ENCODE results near the gene LRRC37B.
"Not testable (repeated sequence)": the region's sequence is repeated elsewhere in the genome, so short reads cannot be mapped to it uniquely, and the experiment has no call there.

The LRRC37B gene

DNA sequence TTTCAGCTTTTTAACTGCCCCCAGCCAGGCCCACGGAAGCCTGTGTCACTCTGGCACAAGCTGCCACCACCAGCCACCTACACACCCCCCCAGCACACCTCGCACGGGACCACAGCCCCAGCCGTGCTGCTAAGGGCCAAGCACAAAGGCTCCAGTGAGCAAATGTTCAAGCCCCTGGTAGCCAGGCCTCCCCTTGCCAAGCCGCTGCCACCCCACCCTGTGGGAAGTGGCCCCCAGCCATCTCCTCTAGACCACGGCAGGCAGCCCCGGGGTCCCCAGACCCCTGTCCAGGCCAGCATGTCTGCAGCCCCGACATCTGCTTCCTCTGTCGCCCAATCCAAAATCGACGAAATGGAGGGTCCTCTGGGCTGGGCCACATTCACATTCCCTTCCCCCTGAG, 35.1 kb downstream of the LRRC37B start:
- DNase-seq: not testable (repeated sequence)

DNA sequence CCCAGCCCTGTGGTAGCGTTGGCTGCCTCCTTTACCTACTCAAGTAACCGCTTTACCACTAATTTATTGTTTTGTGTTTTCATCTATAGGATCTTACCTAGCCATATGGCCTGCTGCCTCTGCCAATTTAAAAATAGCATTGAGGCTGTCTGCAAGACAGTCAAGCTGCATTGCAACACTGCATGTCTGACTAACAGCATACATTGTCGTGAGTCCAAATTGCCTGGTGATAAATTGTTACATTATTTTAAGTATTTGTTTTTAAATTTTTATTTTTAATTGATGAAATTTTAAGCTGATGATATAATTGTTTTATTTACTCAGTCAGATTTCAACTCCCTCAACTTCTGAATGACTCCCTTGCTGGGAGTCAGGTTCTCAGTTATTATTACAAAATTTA, 38.4 kb downstream of the LRRC37B start:
- DNase-seq: not testable (repeated sequence)

DNA sequence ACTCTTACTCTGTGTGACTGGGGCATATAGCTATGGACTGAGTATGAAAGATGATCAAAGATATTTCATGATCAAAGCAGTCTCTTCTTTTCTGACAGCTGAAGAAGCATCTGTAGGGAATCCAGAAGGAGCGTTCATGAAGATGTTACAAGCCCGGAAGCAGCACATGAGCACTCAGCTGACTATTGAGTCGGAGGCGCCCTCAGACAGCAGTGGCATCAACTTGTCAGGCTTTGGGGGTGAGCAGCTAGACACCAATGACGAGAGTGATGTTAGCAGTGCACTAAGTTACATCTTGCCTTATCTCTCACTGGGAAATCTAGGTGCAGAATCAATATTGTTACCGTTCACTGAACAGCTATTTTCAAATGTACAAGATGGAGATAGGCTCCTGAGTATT, 40.5 kb downstream of the LRRC37B start:
- not testable (repeated sequence) for DNase-seq

DNA sequence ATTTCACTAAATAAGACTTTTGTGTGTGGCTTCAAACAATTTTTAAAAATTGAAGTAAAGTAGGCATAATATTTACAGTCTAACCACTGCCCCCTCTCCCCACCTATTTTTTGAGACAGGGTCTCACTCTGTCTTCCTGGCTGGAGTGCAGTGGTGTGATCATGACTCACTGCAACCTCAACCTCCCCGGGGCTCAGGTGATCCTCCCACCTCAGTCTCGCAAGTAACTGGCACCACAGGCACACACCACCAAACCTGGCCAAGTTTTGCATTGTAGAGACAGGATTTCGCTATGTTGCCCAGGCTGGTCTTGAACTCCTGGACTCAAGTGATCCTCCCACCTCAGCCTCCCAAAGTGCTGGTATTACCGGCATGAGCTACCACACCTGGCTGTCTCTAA, 47.8 kb downstream of the LRRC37B start:
- DNase-seq: not testable (repeated sequence)

DNA sequence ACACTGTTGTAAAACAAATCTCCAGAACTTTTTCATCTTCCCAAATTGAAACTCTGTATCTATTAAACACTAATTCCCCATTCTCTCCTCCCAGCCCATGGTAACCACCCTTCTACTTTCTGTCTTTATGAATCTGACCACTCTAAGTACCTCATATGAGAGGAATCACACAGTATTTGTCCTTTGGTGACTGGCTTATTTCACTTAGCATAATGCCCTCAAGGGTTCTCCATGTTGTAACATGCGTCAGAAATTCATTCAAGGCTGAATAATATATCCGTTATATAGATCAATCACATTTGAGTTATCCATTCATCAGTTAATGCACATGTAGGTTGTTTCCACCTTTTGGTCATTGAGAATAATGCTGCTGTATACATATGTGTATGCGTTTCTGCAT, 48.2 kb downstream of the LRRC37B start:
- not testable (repeated sequence) for DNase-seq

DNA sequence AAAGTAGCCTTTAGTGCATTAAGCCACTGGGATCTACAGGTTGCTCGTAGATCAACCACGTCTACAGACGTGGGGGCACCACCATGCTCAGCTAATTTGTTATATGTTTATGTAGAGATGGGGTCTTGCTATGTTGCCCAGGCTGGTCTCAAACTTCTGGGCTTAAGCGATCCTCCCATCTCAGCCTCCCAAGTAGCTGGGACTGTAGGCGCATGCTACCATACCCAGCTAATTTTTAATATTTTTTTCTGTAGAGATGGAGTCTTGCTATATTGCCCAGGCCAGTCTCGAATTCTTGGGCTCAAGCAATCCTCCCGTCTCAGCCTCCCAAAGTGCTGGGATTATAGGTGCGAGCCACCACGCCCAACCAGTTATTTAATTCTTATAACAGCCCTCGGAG, 49.3 kb downstream of the LRRC37B start:
- not testable (repeated sequence) for DNase-seq

DNA sequence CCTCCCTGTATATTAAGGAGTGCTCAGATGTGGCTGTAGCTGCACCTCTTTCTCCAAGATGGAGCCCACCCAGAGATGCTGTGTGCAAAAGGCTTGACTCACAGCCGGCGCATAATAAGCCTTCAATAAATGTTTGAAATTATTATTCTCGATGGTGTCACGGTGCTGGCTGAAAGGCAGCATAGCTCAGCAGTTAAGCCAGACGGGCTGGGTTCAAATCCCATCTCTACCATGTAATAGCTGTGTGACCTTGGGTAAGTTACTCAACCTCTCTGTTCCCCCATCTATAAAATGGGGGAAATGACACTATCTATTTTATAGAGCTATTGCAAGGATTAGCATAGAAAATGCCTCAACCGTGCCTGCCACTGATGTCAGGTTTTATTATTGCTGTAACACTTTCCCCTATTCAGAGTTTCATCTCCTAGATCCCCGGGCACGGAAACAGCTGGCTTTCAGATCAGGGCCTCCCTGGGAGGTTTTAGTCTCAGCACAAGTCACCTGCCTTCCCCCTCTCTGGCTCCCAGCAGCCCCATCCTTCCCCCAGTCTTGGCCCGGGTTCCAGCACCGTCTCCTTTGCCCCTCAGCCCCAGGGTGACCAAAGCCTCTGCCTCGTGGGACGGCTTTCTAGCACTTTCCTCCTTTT, 50.4 kb downstream of the LRRC37B start:
- not testable (repeated sequence) for DNase-seq

DNA sequence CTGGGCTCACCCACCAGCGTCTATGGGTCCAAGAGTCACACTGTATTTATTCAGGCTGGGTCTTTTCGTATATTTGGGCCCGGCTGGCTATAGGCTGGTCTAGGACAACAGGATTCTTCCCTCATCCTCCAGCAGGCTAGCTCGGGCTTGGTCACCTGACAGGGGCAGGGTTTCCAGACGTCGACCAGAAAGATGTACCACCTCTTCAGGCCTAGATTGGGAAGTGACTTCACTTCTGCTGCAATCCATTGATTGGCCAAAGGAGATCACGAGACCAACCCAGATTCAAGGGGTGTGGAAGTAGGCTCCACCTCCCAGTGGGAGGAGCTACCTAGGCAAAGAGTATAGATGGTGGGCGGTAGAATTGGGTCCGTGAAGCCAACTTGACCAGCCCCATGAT, 53.5 kb downstream of the LRRC37B start:
- DNase-seq: not testable (repeated sequence)

DNA sequence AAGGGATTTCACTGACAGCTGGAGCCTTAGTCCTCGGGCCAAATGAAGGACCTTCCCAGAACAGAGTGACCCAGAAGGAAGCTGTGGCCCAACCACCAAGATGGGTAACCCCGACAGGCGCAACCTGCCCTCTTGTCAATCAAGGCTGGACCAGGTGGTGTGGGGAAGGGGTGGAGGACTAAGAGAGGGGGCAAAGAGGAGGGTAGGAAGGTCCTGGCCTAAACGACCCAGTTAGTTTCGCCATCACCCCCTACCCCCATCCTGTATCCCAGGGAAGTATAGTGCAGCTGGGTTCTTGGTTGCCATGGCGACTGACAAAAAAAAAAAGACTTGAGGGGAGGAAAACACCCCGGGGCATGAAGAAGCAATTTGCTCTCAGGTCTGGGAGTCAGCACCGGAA, 54.7 kb downstream of the LRRC37B start:
- DNase-seq: not testable (repeated sequence)

DNA sequence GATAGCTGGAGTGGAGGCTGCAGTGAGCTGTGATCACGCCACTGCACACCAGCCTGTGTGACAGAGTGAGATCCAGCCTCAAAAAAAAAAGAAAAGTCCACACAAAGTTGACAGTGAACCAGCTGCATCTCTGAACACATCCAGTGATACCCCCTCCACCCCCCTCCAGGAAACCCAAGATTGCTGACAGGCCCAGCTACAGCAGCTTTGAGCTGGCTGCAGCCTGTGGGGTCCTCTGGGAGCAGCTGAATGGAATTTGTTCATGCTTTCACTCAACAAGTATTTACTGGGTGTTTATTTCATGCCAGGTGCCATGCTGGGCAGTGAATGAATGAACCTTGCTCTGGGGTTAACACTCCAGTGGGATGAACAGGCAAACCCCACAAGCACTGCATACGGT, 56.9 kb downstream of the LRRC37B start:
- DNase-seq: not testable (repeated sequence)

DNA sequence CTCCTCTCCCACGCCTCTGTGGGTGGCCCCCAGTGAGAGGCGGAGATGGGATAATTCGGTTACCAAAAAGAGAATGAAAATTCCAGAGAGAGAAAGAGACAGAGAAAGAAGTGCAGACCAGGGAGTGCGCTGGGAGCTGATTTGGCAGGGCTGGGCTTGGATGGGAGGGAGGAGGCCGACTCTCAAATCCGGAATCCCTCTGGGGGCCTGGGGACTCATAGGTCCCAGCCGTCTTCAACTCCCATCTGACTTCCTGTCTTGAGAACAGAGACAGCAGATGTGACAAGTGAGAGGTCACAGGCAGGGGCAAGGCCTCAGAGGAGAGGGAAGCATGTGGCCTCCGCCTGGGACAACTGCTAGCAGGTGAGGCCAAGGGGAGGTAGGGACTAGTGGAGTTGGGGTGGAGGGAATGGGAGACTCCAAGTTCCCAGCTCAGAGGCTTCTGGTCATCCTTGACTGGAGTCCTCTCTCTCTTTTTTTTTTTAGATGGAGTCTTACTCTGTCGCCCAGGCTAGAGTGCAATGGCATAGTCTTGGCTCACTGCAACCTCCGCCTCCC, 59.0 kb downstream of the LRRC37B start:
- DNase-seq: not testable (repeated sequence)

DNA sequence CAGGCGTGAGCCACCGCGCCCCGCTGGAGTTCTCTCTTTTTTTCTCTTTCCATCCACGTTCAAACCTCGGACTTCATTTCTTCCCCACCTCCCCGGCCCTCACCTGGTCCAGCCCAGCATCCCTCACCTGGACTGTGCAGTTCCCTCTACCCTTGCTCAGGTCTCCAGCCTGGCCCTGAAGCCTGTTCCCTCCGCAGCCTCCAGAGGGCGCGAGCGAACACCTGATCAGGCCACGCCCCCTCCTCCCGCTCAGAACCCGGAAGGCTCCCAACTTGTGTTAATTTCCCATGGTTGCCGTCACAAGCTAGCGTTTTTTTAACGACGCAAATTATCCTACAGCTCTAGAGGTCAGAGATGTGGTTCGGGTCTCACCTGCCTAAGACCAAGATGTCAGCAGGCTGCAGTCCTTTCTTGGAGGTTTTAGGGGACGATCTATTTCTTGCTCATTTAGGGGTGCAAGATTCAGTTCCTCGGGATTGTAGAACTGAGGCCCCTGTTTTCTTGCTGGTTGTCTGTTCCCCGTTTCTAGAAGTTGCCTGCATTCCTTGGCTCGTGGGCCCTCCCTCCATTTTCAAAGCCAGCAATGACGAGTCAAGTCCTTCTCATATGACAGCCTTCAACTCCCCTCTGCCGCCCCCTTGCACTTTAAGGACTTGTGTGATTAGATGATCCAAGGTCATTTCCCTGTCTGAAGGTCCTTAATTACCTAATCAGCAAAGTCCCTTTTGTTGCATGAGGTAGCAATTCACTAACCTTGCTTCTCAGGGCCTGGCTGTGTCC, 59.9 kb downstream of the LRRC37B start:
- not testable (repeated sequence) for DNase-seq

DNA sequence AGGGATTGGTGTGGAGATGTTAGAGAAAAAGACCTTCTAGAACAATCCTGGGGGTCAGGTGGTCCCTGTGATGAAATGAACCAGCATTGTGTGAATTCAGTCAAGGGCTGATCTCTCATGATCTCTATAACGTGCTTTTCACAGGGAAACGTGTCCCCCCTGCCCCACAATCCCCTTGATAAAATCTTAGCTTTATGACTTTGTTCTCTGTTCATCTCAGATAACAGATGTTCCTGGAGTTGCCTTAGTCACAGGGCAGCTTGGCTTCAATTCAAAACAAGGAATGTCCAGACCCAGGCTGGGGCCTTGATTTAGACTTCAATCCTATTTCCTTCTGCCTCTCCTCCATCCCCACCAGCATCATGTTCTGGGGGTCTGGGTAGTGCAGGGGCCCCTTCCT, 61.9 kb downstream of the LRRC37B start:
- DNase-seq: not testable (repeated sequence)

DNA sequence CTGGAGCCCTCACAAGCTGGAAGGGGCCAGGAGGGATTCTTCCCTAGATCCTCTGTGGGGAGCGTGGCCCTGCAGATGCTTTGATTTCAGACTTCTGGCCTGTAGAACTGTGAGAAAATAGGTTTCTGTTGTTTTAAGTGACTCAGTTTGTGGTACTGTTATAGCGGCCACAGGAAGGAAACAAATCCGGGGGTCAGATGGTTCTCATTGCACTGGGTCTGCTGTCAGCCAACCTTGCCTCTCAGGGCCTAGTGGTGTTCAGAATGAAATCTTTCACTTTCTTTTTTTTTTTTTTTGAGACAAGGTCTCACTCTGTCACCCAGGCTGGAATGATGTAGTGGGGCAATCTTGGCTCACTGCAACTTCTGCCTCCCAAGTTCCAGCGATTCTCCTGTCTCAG, 64.8 kb downstream of the LRRC37B start:
- DNase-seq: not testable (repeated sequence)

DNA sequence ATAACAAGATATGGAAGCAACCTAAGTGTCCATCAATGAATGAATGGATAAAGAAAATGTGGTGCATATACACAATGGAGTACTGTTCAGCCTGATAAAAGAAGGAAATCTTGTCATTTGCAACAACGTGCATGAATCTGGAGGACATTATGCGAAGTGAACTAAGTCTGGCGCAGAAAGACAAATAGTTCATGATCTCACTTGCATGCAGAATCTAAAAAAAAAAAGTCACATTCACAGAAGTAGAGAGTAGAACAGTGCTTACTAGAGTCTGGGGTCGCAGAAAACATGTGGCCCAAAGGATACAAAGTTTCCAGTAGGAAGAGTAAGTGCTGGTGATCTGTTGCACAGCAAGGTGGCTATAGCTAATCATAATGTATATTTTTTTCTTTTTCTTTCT, 65.9 kb downstream of the LRRC37B start:
- DNase-seq: not testable (repeated sequence)

DNA sequence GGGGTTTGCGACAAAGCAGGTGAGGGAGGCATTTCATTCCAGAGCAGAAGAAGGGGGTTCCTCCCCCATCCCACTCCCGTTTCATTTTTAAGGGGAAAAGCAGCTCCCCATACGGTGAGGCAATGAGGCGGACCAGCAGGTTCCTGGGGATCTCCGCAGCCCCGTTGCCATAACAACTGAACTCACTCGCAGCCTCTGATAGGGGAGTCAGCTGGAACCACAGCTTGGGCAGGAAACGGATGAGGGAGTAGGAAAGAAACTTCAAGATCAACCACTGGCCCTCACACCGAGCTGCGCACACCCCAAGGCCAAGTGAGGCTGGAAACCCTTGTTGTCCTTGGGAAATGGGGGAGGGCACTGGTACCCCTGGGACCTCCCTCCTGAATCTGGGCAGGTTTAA, 72.6 kb downstream of the LRRC37B start:
- DNase-seq: not testable (repeated sequence)

DNA sequence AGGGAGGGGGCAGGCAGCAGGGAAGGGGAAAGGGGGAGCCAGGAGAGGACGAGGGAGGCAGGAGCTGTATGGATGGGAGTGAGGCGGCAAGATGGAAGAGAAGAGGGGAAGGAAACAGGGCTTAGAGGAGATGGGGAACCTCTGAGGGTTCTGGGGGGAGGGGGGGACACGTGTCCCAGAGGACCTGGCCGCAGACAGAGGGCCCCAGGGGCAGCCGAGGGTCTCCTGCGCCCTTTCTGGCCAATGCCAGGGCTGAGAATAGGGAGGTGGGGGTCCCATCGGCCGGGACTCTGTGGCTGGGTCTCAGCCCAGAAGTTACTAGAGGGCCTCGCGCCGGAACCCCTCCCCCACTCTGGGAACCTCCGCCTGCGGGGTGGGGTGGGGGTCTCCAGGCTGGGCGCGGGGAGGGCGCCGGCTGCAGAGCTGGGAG, 76.4 kb downstream of the LRRC37B start:
- not testable (repeated sequence) for DNase-seq

DNA sequence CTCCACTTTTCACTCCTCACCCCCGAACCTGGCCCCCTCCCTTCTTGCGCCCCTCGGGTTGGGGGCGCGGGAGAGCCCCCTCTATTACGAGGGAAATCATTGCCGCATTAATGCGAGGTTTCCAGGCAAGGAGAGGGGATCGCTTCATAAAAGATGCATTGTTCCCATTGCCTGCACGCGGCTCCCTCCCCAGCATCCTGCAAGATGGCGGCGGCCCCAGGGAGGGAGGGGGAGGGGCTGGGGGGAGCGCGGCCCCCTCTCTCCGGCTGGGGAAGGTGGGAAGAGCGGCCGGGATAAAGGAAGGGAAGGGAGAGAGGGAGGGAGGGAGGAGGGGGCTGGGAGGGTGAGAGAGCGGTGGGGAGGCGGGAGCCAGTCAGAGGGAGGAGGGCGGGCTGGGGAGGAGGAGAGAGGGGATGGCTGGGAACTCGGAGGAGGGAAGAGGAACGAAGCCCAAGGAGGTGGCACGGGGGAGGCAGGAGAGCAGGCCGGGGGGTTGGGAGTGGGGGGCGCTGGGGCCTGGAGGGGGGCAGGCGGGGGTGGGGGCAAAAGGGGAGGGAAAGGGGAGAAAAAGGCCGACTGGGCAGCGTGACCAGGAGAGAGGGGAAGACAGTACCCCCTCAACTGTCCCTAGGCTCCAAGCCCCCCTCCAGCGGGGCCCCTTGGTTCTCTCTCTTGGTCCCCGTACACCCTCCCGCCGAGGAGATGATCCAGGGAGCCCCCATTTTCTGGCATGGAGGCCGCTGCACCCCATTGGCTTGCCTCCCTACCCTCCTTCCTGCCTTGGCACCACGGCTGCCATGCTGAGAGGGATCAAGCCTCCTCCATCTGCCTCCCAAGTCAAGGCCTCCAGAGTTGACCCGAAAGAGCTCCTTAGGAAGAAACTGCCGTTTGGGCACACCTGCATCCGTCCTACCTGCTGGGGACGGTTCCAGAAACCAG, 77.1 kb downstream of the LRRC37B start:
- DNase-seq: peak; percentile 54

DNA sequence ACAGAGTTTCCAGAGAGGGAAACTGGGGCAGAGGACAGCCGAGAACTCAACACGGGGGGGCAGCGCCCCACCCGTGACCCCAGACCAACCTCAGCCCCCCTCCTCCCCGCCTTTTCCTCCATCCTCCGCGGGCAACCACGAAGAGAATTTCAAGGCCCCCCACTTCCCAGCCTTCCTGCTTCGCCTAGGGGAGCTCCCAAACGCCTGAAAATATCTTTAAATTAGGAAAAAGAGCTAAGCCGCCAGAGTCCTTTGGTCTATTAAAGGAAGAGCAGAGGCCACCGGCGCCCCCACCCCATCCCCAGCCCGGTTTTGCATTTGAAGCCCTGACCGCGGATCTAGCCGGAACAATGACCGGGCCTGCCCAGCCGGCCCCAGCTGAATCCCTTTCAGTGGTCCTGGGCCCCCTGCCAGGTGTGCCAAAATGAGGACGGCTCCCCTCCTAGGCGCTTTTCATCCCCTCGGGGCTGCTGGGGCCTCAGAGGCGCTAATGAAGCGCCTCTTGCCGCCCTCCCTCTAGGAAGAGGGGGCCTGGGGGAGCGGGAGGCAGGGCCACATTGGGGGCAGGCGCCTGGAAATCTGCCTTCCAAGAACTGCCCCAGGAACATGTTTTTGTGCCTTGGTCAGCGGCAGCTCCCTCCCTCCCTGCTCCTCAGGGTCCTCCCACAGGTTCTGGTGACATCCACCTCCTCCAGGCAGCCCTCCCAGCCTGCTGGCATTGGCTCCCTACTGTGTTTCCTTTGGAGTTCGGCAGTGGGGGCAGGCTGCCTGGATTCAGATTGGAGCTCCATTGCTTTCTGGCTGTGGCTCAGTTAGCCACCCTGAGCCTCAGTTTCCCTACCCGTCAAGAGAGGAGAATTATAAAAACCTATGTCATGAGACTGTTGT, 78.0 kb downstream of the LRRC37B start:
- DNase-seq: not testable (repeated sequence)

DNA sequence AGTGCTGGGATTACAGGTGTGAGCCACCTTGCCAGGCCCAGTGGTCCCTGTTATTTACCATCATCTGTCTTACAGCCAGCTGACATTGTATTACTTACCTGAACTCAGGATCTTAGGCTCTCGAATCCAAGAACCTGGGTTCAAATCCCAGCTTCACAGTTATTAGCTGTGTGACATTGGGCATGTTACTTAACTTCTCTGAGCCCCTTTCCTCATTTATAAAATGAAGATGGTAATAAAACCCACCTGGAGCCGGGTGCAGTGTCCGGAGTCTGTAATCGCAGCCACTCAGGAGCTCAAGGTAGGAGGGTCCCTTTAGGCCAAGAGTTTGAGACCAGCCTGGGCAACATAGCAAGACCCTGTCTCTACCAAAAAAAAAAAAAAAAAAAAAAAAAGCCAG, 79.7 kb downstream of the LRRC37B start:
- not testable (repeated sequence) for DNase-seq

DNA sequence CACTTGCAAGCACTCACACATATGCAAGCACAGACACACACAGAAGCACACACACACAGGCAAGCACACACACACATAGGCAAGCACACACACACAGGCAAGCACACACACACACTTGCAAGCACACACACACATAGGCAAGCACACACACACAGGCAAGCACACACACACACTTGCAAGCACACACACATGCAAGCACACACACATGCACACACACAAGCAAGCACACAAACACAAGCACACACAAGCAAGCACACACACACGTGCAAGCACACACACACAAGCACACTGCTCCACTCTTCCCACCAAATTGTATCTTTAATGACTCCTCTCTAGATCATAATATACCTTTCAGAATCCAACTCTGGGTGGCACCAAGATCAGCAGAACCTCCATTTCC, 84.9 kb downstream of the LRRC37B start:
- DNase-seq: not testable (repeated sequence)

DNA sequence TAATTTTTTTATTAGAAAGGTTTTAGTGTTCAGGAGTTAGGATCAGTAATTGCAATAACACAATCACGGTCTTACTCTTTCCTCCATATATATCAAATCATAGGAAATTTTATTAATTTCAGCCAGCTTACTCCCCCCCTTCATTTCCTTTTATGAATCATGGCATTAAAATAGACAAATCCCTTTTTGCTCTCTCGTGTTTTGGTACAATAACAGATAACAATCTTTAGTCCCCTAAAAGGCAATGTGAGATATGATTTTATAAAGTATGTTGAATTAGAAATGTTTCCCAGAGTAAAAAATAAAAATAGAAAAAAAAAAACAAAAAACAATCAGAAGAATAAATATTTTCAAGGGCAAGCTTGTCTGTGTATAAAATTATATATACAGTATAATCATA, 92.5 kb downstream of the LRRC37B start:
- DNase-seq: no peak

Data from midbrain (tissue), 1 donor.